ENCODE data around the gene NINJ2.
"Not testable (repeated sequence)": the region's sequence is repeated elsewhere in the genome, so short reads cannot be mapped to it uniquely, and the experiment has no call there.

NINJ2 gene, protein sequence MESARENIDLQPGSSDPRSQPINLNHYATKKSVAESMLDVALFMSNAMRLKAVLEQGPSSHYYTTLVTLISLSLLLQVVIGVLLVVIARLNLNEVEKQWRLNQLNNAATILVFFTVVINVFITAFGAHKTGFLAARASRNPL

DNA sequence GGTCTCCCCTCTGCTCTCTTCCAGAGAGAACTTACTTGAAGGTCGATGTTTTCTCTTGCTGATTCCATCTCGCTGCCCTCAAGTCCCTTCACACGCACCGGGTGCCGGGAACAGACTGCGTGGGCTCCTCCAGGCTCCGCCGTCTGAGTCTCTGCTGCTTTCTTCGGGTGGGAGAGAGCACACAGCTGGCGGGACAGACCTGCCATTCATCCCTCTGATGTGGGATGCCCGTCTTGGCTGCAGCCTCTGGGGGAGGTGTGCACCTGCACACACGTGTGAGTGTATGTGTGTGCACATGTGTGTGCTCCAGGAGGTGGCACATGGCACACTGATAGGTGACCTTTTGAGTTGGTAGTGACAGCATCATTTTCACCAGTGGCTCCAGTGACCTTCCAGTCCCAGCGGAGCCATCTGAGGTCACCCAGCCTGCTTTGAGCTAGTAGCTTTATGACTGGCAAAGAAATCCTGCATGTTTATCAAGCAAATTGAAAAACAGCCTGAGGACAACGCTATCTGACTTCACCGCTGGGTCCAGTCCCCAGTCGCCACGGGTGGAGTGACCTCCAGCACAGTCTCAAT lies at the start of gene NINJ2:
TSS of gene NINJ2 (minus strand) at position 153 of the 579 bp plus-strand sequence. CDS start at position 68, 85 bp downstream.
- TF ChIP-seq, protein P1, sequence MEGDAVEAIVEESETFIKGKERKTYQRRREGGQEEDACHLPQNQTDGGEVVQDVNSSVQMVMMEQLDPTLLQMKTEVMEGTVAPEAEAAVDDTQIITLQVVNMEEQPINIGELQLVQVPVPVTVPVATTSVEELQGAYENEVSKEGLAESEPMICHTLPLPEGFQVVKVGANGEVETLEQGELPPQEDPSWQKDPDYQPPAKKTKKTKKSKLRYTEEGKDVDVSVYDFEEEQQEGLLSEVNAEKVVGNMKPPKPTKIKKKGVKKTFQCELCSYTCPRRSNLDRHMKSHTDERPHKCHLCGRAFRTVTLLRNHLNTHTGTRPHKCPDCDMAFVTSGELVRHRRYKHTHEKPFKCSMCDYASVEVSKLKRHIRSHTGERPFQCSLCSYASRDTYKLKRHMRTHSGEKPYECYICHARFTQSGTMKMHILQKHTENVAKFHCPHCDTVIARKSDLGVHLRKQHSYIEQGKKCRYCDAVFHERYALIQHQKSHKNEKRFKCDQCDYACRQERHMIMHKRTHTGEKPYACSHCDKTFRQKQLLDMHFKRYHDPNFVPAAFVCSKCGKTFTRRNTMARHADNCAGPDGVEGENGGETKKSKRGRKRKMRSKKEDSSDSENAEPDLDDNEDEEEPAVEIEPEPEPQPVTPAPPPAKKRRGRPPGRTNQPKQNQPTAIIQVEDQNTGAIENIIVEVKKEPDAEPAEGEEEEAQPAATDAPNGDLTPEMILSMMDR (IDR thresholded peaks at IDR 0.05; ENCODE audit: control insufficient read depth, extremely low read depth, insufficient read depth) = no peak
- no peak within 1 kb of the TSS for H3K4me3 ChIP-seq (ENCODE audit: low read depth, low read length)
- no peak for DNase-seq (ENCODE audit: low read depth)

DNA sequence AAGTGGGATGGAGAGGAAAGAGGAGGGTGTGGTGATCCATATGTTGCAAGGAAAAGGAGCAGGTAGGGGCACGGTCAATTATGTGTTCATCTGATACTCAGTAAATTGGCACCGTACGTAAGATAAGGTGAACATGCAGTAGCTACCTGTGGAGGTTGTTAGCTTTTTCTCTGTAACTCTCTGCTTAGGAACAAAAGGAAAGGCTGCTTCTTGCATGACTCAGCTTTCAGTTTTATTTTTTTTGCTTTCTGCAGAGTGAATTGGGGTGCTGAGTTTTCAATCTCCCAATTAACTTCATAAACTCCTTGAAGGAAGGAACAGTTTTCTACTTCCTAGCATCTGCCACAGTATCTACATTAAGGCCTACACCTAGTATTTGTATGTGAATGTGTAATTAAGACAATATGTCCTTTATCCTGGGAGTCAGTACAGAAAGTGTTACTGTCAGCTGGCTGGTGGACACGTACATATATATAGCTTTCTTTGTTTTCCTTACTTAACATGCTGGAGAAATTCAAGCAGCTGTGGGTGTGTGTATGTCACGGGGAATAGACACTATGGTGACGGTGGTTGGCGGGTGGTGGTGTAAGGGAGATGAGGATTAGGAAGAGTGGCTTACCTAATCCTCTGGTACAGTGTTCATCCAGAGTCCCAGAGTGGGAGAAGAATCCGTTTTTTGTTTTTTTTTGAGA lies 49.1 kb upstream of the NINJ2 start:
- TF ChIP-seq, protein P1 (IDR thresholded peaks at IDR 0.05; ENCODE audit: control insufficient read depth, extremely low read depth, insufficient read depth) = no peak
- DNase-seq (ENCODE audit: low read depth) = no peak
- H3K4me3 ChIP-seq (ENCODE audit: low read depth, low read length) = no peak overlapping the region

DNA sequence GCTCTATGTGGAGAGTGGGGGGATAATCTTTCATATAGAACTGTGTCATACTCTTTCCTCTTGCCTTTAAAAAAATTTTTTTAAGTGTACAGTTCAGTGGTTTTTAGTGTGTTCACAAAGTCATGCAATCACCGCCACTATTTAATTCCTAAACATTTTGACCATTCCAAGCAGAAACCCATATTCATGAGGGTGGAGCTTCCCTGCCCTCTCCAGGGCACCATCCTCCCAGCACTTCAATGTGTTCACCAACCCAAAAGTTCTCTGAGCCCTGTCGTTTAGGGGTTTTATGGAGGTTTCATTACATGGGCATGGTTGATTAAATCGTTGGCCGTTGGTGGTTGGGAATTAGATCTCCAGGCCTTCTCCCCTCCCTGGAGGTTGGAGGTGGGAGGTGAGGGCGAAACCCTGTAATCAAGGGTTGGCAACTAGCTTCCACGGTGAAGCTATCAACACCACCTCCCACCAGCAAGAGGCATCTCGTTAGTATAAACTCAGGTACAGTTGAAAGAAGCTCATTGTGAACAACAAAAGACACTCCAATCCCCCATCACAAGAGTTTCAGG lies 46.3 kb upstream of the NINJ2 start:
- no peak for DNase-seq (ENCODE audit: low read depth)
- no peak overlapping the region for H3K4me3 ChIP-seq (ENCODE audit: low read depth, low read length)
- TF ChIP-seq, protein P1 (IDR thresholded peaks at IDR 0.05; ENCODE audit: control insufficient read depth, extremely low read depth, insufficient read depth) = no peak

DNA sequence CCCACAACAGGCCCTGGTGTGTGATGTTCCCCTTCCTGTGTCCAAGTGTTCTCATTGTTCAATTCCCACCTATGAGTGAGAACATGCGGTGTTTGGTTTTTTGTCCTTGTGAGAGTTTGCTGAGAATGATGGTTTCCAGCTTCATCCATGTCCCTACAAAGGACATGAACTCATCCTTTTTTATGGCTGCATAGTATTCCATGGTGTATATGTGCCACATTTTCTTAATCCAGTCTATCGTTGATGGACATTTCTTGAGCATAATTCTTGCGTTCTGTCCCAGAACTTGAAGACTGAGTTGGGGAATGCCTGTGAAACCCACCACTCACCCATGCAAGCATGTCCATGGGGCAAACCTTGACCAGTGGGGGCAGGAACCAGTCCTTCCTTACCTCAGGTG lies 44.8 kb upstream of the NINJ2 start:
- not testable (repeated sequence) for H3K4me3 ChIP-seq (ENCODE audit: low read depth, low read length); DNase-seq (ENCODE audit: low read depth)

DNA sequence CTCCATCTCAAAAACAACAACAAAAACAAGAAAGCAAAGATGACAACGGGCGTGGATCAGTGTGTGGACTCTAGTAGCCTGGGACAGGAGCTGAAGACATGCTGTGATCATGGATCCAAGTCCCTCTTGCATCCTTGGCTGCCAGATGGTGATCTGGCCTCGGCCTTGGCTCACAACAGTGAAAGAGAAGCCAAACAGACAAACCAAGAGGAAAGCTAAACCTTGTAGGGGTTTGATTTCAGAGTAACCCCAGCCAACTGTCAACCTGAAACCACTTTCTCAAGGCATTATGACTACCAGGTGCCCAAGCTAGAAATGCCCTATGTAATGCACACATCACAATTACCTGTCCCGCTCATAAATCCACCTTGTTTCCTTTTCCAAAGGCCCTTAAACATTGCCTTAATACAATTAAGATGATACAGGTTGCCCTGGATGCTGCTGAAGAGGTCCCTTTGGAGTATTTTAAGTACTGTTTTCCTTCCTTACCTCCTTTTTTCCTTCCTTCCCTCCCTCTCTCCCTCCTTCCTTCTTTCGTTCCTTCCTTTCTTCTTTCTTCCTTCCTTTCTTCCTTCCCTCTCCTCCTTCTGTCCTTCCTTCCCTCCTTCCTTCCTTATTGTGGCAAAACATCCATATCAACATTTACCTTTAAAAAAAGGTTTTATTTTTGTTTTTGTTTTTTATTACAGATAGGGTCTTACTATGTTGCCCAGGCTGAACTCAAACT lies 41.4 kb upstream of the NINJ2 start:
- DNase-seq (ENCODE audit: low read depth) = no peak
- no peak overlapping the region for H3K4me3 ChIP-seq (ENCODE audit: low read depth, low read length)
- TF ChIP-seq, protein P1 (IDR thresholded peaks at IDR 0.05; ENCODE audit: control insufficient read depth, extremely low read depth, insufficient read depth) = no peak

DNA sequence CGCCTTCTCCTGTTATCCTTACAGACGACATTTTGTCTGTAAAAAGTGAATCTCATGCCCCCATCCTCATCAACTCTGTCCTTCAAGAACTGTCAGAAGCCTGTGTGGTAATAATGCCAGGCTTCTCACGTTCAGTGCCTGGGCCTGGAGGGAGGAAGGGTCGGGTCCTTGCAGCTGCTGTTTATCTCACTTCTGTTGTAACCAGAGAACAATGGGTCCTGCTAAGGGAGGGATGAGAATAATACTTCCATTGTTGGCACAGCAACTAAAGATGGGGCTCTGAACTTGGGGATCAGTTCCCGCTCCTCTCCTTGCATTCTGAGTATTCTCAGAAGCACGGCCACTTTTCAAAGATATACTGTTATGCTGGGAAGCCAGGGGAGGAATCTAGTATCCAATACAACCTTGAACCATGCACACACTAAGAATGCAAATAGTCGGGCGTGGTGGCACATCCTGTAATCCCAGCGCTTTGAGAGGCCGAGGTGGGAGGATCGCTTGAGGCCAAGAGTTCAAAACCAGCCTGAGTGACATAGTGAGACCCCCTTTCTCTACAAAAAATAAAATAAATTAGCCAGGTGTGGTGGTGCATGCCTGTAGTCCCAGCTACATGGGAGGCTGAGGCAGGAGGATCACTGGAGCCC lies 38.8 kb upstream of the NINJ2 start:
- DNase-seq (ENCODE audit: low read depth) = no peak
- H3K4me3 ChIP-seq (ENCODE audit: low read depth, low read length) = no peak overlapping the region
- TF ChIP-seq, protein P1 (IDR thresholded peaks at IDR 0.05; ENCODE audit: control insufficient read depth, extremely low read depth, insufficient read depth) = no peak

All from LNCaP clone FGC (cell line).